SH-SY5Y (cell line): Measurements from ENCODE around the gene SYT6.

Experiments used
- GATA2 ChIP-seq: IDR thresholded peaks from 2 replicates; pipeline ENCODE4 v1.6.1; 2011; ENCODE audit warnings: mild to moderate bottlenecking, low read depth, low read length
- GATA3 ChIP-seq: IDR thresholded peaks from 2 replicates; pipeline ENCODE4 v1.6.1; 2011; ENCODE audit warnings: low read depth, mild to moderate bottlenecking, low read length, moderate library complexity

DNA sequence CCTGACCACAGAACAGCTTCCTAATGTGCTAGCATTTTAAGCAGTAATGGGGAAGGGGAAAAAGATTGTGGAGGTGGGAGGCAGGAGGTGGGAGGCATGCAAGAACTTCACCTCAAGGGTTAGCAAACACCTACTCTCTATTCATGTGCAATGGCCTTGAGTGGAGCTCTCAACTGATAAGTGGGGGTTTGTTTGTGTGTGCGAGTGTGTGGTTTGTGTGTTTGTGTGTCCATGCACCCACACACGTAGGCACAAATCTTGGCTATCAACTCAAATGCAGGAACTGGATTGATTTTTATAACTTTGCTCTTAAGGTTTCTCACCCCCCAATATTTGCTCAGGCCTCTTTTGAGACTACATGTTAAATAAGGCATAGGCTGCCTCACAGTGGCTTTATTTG, 78.6 kb downstream of the SYT6 start:
- TF ChIP-seq GATA3 (no peak), GATA2 (no peak)
